Peyer's patch (tissue), 4 donors: Measurements from ENCODE around the gene GMPR2.

Experiments used
- POLR2A ChIP-seq, 2 donors: fragments of 450-650 bp; IDR thresholded peaks; one replicate each; pipeline ENCODE4 v1.5.1; 2017; ENCODE audit warnings: antibody characterized with exemption in 2 of 2, mild to moderate bottlenecking in 2 of 2, moderate library complexity in 2 of 2
- TF ChIP-seq, protein P1 (sequence below), 6 experiments: fragments of 450-650 bp in 4 of 6; fragments of 200-600 bp in 2 of 6; sonication (generic) in 1 of 6; IDR thresholded peaks; one replicate each; pipeline ENCODE4 v1.5.1; 2017 to 2019; ENCODE audit warnings: antibody characterized with exemption in 6 of 6, mild to moderate bottlenecking in 3 of 6, moderate library complexity in 1 of 6

DNA sequence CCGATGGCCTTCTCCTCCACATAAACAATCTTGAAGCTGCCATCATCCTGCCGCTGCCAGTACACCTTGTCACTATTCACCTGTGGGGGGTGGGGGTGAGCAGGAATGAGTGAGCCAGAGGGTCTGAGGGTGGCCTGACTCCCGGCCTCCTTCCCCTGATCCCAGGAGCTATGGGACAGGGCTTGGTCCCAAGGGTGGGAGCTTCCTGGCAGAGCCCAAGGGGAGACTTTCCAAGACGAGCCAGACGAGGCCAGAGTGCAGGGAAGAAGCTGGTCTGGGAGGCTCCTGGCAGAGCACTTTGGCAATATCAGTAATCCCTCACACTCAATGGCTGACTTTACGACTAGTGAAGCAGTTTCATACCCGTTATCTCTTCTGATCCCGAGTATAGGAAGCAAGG is 22.7 kb downstream of the GMPR2 start:
- TF ChIP-seq, protein P1, sequence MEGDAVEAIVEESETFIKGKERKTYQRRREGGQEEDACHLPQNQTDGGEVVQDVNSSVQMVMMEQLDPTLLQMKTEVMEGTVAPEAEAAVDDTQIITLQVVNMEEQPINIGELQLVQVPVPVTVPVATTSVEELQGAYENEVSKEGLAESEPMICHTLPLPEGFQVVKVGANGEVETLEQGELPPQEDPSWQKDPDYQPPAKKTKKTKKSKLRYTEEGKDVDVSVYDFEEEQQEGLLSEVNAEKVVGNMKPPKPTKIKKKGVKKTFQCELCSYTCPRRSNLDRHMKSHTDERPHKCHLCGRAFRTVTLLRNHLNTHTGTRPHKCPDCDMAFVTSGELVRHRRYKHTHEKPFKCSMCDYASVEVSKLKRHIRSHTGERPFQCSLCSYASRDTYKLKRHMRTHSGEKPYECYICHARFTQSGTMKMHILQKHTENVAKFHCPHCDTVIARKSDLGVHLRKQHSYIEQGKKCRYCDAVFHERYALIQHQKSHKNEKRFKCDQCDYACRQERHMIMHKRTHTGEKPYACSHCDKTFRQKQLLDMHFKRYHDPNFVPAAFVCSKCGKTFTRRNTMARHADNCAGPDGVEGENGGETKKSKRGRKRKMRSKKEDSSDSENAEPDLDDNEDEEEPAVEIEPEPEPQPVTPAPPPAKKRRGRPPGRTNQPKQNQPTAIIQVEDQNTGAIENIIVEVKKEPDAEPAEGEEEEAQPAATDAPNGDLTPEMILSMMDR (IDR thresholded peaks at IDR 0.05): no peak
- no peak for TF ChIP-seq POLR2A (IDR thresholded peaks at IDR 0.05)
